Ectodermal cell (in vitro differentiated cells): ENCODE results near the gene FBXW2.

ENCODE experiments used
- H3K27ac ChIP-seq: 2 replicates; pipeline ENCODE4 v1.7.0; 2013; ENCODE audit warnings: mild to moderate bottlenecking, low read depth, low read length; ENCODE audit not compliant: insufficient read depth, poor library complexity, severe bottlenecking
- H3K27me3 ChIP-seq: 2 replicates; pipeline ENCODE4 v1.7.0; 2013; ENCODE audit warnings: mild to moderate bottlenecking, low read length; ENCODE audit not compliant: insufficient read depth, control insufficient read depth, poor library complexity, severe bottlenecking
- H3K36me3 ChIP-seq: one replicate; pipeline ENCODE4 v1.7.0; 2013; ENCODE audit warnings: low read length; ENCODE audit not compliant: control insufficient read depth, insufficient read depth
- H3K4me1 ChIP-seq: one replicate; pipeline ENCODE4 v1.7.0; 2013; ENCODE audit warnings: low read length; ENCODE audit not compliant: control insufficient read depth, insufficient read depth
- H3K4me3 ChIP-seq: 2 replicates; pipeline ENCODE4 v1.7.0; 2013; ENCODE audit warnings: low read depth, low read length, control low read depth; ENCODE audit not compliant: insufficient read depth
- H3K9me3 ChIP-seq: 2 replicates; pipeline ENCODE4 v1.7.0; 2013; ENCODE audit warnings: mild to moderate bottlenecking, low read length, moderate library complexity; ENCODE audit not compliant: control insufficient read depth
- WGBS, 2 experiments: methylation state at CpG; one replicate each; pipeline ENCODE4 v1.1.7; 2013; ENCODE audit warnings: missing lambda C conversion rate in 2 of 2; 5-methylcytosine and 5-hydroxymethylcytosine counted together

Gene FBXW2

DNA sequence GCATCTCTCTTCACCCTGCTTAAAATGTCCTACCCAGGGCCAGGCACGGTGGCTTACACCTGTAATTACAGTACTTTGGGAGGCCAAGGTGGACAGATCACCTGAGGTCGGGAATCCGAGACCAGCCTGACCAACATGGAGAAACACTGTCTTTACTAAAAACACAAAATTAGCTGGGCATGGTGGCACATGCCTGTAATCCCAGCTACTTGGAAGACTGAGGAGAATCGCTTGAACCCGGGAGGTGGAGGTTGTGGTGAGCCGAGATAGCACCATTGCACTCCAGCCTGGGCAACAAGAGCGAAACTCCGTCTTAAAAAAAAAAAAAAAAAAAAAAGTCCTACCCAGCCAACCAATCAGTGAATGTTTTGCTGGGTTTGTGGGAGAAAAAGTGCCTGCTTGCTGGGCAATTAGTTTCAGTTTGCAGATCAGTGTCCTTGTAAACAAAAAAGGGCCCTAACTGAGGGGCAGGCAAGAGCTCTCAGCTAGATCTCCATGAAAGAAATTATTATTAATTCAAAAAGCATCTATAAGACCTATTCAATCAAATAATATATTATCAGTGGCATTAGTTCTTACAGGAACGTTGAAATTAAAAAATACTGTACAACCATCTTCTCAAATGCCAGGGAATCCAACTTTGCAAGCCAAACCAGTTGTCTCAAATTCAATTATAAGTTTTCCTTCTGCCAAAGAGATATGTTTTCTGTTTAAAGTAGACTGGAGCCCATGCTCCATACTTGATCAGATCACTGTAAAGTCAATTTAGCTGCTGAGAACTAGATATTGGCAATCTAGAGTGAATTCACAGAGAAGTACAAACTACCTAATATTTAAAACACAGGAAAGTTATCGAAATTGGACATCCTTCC is 82.9 kb downstream of the FBXW2 start:
- no peaks in the 10 kb centered on the region for H3K9me3 ChIP-seq
- H3K4me1 ChIP-seq, result peaks cover 12% of the 10 kb centered on the region
- no peak overlapping the region for H3K27ac ChIP-seq
- no peaks in the 10 kb centered on the region for H3K36me3 ChIP-seq
- no peak overlapping the region for H3K4me3 ChIP-seq
- WGBS, 2 experiments, result 83 to 87% methylated on average over 7 to 10 of the region's 10 CpGs
- peaks cover 19% of the 10 kb centered on the region for H3K27me3 ChIP-seq

DNA sequence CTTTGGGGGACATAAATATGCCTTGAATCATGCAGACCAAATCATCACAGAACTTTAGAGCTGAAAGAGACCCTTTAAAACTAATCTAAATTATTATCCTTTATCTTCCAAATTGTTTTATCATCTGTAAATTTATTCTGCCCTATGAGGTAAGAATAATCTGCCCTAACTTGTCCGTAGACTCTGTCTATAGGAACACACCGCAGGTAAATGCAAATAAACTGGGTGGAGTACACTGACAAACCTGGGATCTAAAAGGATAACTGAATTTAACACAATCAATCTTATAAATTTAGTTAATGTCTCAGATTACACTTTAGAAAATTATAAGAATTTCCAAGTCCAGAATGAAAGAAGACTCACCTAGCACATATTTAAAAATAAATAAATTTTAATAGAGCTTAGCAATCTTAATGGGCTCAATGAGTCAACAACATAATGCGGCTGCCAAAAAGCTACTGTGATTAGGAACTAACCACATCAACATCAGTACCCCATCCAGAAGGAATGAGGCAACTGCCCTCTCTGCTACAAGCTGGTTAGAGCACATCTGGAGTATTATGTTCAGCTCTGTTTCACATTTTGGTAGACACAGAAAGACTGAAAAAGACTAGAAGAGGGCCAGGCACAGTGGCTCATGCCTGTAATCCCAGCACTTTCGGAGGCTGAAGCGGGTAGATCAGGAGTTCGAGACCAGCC is 84.5 kb downstream of the FBXW2 start:
- Histone ChIP-seq H3K4me1 (peaks cover 4% of the 10 kb centered on the region), H3K27me3 (peaks cover 16% of the 10 kb centered on the region), H3K27ac (no peak overlapping the region), H3K9me3 (no peaks in the 10 kb centered on the region), H3K36me3 (no peaks in the 10 kb centered on the region), H3K4me3 (no peak overlapping the region)
- WGBS, 2 experiments, result 92 to 93% methylated on average over 6 of the region's 6 CpGs

DNA sequence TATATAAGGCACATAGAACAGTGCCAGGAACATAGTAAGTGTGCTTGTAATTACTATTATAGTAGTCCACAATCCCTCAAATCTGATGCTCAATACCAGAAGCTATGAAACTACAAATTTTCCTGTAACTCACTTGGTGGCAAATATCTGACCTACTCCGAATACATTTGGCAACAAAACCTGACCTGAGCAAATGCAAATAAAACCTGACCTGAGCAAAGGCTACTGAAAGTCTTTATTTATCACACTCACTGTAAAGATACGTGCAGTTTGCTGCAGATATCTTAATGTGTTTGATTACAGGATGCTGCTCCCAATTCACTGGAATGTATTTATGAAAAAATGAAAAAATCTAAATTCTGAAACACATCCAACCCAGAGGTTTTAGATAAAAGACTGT is 86.0 kb downstream of the FBXW2 start:
- WGBS, 2 experiments, result 95% methylated on average over 1 to 2 of the region's 2 CpGs
- Histone ChIP-seq H3K27me3 (peaks cover under 1% of the 10 kb centered on the region), H3K27ac (no peak overlapping the region), H3K9me3 (no peaks in the 10 kb centered on the region), H3K36me3 (no peaks in the 10 kb centered on the region), H3K4me1 (no peaks in the 10 kb centered on the region), H3K4me3 (no peak overlapping the region)
